HepG2 (cell line): Measurements from ENCODE around the gene WDR7. TPM values are rescaled to one million over a fixed set of nuclear protein-coding genes. Genes with fewer than 3 reads are reported as not detected.

Experiments used
- ADNP ChIP-seq: sonication (generic); formaldehyde crosslinking; IDR thresholded peaks from 2 replicates; pipeline ENCODE4 v1.4.0; 2020; ENCODE audit warnings: missing genetic modification reagents
- ARHGAP35 ChIP-seq: sonication (generic); formaldehyde crosslinking; IDR thresholded peaks from 2 replicates; pipeline ENCODE4 v1.9.0; 2022; ENCODE audit warnings: mild to moderate bottlenecking, inconsistent platforms, moderate library complexity, missing genetic modification reagents, borderline replicate concordance
- EP300 ChIP-seq, 3 experiments: sonication (generic) in 1 of 3; formaldehyde crosslinking in 1 of 3; IDR thresholded peaks; 2 replicates each; pipeline versions ENCODE4 v1.5.1 to v1.6.1; 2011 to 2020; ENCODE audit warnings: low read depth in 2 of 3, low read length in 2 of 3, borderline replicate concordance in 1 of 3, improper control_type of control experiment in 1 of 3, mild to moderate bottlenecking in 1 of 3, missing genetic modification reagents in 1 of 3, moderate library complexity in 1 of 3
- HNRNPK ChIP-seq: fragments of 200-400 bp; formaldehyde crosslinking; IDR thresholded peaks from 2 replicates; pipeline ENCODE4 v1.6.1; 2018; ENCODE audit warnings: low read length, low read depth, moderate library complexity, mild to moderate bottlenecking; ENCODE audit not compliant: poor library complexity, severe bottlenecking
- JARID2 ChIP-seq: sonication (generic); formaldehyde crosslinking; IDR thresholded peaks from 2 replicates; pipeline ENCODE4 v1.8.1; 2023; ENCODE audit warnings: missing genetic modification reagents, inconsistent platforms; ENCODE audit not compliant: insufficient replicate concordance
- KDM5B ChIP-seq: sonication (generic); formaldehyde crosslinking; IDR thresholded peaks from 2 replicates; pipeline ENCODE4 v1.4.0; 2020; ENCODE audit warnings: missing genetic modification reagents, mild to moderate bottlenecking, borderline replicate concordance
- MAFF ChIP-seq: IDR thresholded peaks from 2 replicates; pipeline ENCODE4 v1.6.1; 2011; ENCODE audit warnings: low read depth, low read length, improper control_type of control experiment
- MXI1 ChIP-seq: IDR thresholded peaks from 3 replicates; pipeline ENCODE4 v1.6.1; 2012; ENCODE audit warnings: low read depth, low read length, inconsistent platforms, borderline replicate concordance
- RBFOX2 ChIP-seq: fragments of 200-400 bp; formaldehyde crosslinking; IDR thresholded peaks from 2 replicates; pipeline ENCODE4 v1.6.1; 2017; ENCODE audit warnings: low read depth, mild to moderate bottlenecking, low read length
- SIX4 ChIP-seq: sonication (generic); formaldehyde crosslinking; IDR thresholded peaks from 2 replicates; pipeline ENCODE4 v1.4.0; 2020; ENCODE audit warnings: missing genetic modification reagents
- SMARCC2 ChIP-seq: fragments of 450-650 bp; IDR thresholded peaks from 2 replicates; pipeline ENCODE4 v1.6.1; 2017; ENCODE audit warnings: antibody characterized with exemption, mild to moderate bottlenecking
- SNRNP70 ChIP-seq: fragments of 200-400 bp; formaldehyde crosslinking; IDR thresholded peaks from 2 replicates; pipeline ENCODE4 v1.6.1; 2017; ENCODE audit warnings: mild to moderate bottlenecking, low read depth, low read length, moderate library complexity
- TAF1 ChIP-seq: sonication (generic); formaldehyde crosslinking; IDR thresholded peaks from 2 replicates; pipeline ENCODE4 v1.4.0; 2020; ENCODE audit warnings: missing genetic modification reagents
- ZFP36L2 ChIP-seq: sonication (generic); formaldehyde crosslinking; IDR thresholded peaks from 2 replicates; pipeline ENCODE4 v1.4.0; 2020; ENCODE audit warnings: missing genetic modification reagents
- ZNF570 ChIP-seq: sonication (generic); formaldehyde crosslinking; IDR thresholded peaks from 2 replicates; pipeline ENCODE4 v1.4.0; 2020; ENCODE audit warnings: mild to moderate bottlenecking, missing genetic modification reagents, borderline replicate concordance
- ZNF773 ChIP-seq: sonication (generic); formaldehyde crosslinking; IDR thresholded peaks from 2 replicates; pipeline ENCODE4 v1.4.0; 2020; ENCODE audit warnings: missing genetic modification reagents, borderline replicate concordance
- polyA plus RNA-seq, 8 experiments: library from polyadenylated mRNA; depleted of rRNA in 3 of 8; stranded (reverse) in 7 of 8; unstranded in 1 of 8; fragments of >200 nt; fragmentation: Illumina TruSeq in 4 of 8; extraction: Trizol in 4 of 8; gene quantifications; 2 replicates each; pipeline versions ENCODE4 v1.2.1 to v1.2.3, GENCODE V29; 2011 to 2016; ENCODE audit warnings: low read depth in 4 of 8, missing spikeins in 1 of 8, mixed read lengths in 1 of 8; ENCODE audit not compliant: insufficient read depth in 1 of 8
- total RNA-seq, 5 experiments: library from RNA; depleted of rRNA; stranded (reverse); fragments of >200 nt; fragmentation: Illumina TruSeq; extraction: Trizol; gene quantifications; 2 replicates each; pipeline ENCODE4 v1.2.3, GENCODE V29; 2016; ENCODE audit warnings: low read depth in 1 of 5
- TF ChIP-seq, protein P1 (sequence below): sonication (generic); formaldehyde crosslinking; IDR thresholded peaks from 2 replicates; pipeline ENCODE4 v1.8.0; 2022; ENCODE audit warnings: mild to moderate bottlenecking, missing genetic modification reagents, moderate library complexity
- TF ChIP-seq, protein P2 (sequence below): sonication (generic); formaldehyde crosslinking; IDR thresholded peaks from 2 replicates; pipeline ENCODE4 v1.4.0; 2020; ENCODE audit warnings: mild to moderate bottlenecking, missing genetic modification reagents
- TF ChIP-seq, protein P3 (sequence below): sonication (generic); formaldehyde crosslinking; IDR thresholded peaks from 2 replicates; pipeline ENCODE4 v1.8.0; 2022; ENCODE audit warnings: low read depth, missing genetic modification reagents
- TF ChIP-seq, protein P4 (sequence below): IDR thresholded peaks from 2 replicates; pipeline ENCODE4 v1.6.1; 2016; ENCODE audit warnings: mild to moderate bottlenecking, missing biosample characterization, missing genetic modification reagents
- TF ChIP-seq, protein P5 (sequence below): sonication (generic); formaldehyde crosslinking; IDR thresholded peaks from 2 replicates; pipeline ENCODE4 v1.4.0; 2020; ENCODE audit warnings: missing genetic modification reagents, borderline replicate concordance

WDR7 gene
- total and polyA plus RNA-seq, 2 of the 13 experiments (the other 11 are each of a cell fraction or from before 2014, with no cell fraction given) = 2.0 to 7.8 TPM

DNA sequence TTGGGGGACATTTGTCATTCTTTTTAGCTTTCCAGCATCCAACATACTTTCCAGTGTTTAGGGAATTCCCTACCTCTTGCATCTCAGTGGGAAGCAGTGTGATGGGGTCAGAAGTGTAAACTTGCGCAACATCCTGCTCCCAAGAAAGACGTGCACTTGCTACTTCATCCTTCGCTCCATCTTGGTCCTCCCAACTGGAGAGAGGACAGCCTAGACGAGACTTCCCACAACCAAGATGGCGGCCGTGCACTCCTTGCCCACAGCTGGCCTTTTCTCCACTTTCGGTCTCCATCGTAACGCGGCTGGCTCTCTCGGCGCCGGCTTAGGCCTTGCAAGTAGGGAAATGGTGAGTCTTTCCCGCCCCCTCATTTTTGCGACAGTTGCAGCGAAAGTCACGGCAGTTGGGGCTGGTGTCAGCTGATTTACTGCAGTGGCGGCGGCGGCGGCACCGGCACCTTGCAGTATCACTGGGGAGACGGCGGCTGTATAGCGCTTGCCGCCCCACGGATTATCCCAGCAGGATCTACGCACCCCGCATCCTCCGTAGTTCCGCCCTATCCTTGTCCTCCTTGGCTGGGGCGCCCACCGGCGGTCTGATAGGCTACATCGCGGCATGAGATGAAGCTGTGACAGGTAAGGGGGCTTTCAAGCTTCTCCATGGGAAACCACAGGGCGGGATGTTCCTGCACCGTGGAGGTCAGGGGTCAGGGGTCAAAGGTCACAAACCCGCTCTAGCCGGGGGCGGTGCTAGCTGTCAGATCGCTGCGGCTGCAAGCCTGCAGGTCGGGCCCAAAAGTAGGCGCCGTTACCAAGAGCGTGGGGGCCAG lies at the start of gene WDR7 (continued):
- TF ChIP-seq, protein P1, sequence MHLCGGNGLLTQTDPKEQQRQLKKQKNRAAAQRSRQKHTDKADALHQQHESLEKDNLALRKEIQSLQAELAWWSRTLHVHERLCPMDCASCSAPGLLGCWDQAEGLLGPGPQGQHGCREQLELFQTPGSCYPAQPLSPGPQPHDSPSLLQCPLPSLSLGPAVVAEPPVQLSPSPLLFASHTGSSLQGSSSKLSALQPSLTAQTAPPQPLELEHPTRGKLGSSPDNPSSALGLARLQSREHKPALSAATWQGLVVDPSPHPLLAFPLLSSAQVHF (CRISPR knock-in tag) = 0 out of 2 replicates have a peak, but pooled peaks have one; percentile 14
- TF ChIP-seq, protein P2, sequence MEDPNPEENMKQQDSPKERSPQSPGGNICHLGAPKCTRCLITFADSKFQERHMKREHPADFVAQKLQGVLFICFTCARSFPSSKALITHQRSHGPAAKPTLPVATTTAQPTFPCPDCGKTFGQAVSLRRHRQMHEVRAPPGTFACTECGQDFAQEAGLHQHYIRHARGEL (CRISPR knock-in tag) = no peak
- TF ChIP-seq ZFP36L2 (CRISPR knock-in tag) = no peak
- TF ChIP-seq ADNP = no peak
- TF ChIP-seq, protein P3, sequence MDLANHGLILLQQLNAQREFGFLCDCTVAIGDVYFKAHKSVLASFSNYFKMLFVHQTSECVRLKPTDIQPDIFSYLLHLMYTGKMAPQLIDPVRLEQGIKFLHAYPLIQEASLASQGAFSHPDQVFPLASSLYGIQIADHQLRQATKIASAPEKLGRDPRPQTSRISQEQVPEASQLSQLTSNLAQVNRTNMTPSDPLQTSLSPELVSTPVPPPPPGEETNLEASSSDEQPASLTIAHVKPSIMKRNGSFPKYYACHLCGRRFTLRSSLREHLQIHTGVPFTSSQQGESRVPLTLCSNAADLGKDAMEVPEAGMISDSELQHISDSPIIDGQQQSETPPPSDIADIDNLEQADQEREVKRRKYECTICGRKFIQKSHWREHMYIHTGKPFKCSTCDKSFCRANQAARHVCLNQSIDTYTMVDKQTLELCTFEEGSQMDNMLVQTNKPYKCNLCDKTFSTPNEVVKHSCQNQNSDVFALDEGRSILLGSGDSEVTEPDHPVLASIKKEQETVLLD (CRISPR knock-in tag) = peak; percentile 86
- TF ChIP-seq, protein P4, sequence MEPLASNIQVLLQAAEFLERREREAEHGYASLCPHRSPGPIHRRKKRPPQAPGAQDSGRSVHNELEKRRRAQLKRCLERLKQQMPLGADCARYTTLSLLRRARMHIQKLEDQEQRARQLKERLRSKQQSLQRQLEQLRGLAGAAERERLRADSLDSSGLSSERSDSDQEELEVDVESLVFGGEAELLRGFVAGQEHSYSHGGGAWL (CRISPR knock-in tag) = peak; percentile 68; the same call in 1 of the 2 replicates
- no peak for TF ChIP-seq SMARCC2
- no peak for TF ChIP-seq EP300 (IDR thresholded peaks at IDR 0.05; ENCODE audit: low read depth in 2 of 2, low read length in 2 of 2)
- TF ChIP-seq EP300 (CRISPR knock-in tag; IDR thresholded peaks at IDR 0.05; ENCODE audit: borderline replicate concordance) = no peak
- TF ChIP-seq SNRNP70 = no peak
- TF ChIP-seq HNRNPK = no peak
- TF ChIP-seq JARID2 (CRISPR knock-in tag) = peak; percentile 68
- peak; percentile 87 for TF ChIP-seq ARHGAP35 (CRISPR knock-in tag)
- peak; percentile 57; the same call in 1 of the 2 replicates for TF ChIP-seq RBFOX2
- TF ChIP-seq, protein P5, sequence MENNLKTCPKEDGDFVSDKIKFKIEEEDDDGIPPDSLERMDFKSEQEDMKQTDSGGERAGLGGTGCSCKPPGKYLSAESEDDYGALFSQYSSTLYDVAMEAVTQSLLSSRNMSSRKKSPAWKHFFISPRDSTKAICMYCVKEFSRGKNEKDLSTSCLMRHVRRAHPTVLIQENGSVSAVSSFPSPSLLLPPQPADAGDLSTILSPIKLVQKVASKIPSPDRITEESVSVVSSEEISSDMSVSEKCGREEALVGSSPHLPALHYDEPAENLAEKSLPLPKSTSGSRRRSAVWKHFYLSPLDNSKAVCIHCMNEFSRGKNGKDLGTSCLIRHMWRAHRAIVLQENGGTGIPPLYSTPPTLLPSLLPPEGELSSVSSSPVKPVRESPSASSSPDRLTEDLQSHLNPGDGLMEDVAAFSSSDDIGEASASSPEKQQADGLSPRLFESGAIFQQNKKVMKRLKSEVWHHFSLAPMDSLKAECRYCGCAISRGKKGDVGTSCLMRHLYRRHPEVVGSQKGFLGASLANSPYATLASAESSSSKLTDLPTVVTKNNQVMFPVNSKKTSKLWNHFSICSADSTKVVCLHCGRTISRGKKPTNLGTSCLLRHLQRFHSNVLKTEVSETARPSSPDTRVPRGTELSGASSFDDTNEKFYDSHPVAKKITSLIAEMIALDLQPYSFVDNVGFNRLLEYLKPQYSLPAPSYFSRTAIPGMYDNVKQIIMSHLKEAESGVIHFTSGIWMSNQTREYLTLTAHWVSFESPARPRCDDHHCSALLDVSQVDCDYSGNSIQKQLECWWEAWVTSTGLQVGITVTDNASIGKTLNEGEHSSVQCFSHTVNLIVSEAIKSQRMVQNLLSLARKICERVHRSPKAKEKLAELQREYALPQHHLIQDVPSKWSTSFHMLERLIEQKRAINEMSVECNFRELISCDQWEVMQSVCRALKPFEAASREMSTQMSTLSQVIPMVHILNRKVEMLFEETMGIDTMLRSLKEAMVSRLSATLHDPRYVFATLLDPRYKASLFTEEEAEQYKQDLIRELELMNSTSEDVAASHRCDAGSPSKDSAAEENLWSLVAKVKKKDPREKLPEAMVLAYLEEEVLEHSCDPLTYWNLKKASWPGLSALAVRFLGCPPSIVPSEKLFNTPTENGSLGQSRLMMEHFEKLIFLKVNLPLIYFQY (CRISPR knock-in tag) = no peak
- TF ChIP-seq TAF1 = peak; percentile 72; the same call in 1 of the 2 replicates
- no peak for TF ChIP-seq ZNF773 (CRISPR knock-in tag)
- TF ChIP-seq SIX4 (CRISPR knock-in tag) = no peak
- TF ChIP-seq ZNF570 = no peak
- peak; percentile 52; the same call in 1 of the 2 replicates for TF ChIP-seq KDM5B (CRISPR knock-in tag)
- TF ChIP-seq MAFF = no peak
- TF ChIP-seq MXI1 = no peak
